ENCODE results near the gene STK39. TPM values are rescaled to one million over a fixed set of nuclear protein-coding genes. Genes with fewer than 3 reads are reported as not detected.

STK39 gene
- total and polyA plus RNA-seq, 2 donors (not counting 1 experiment from before 2014, with no cell fraction given) = 2.3 to 14.6 TPM

- WGBS (ENCODE audit: insufficient coverage) = no CpG with 5 or more reads among the region's 2 CpGs
- no peaks in the 10 kb centered on the region for H3K9me3 ChIP-seq (ENCODE audit: control extremely low read depth in 1 of 3, control insufficient read depth in 2 of 3, insufficient read depth in 1 of 3, low read length in 2 of 3)
- H3K4me2 ChIP-seq (replicated peaks; ENCODE audit: low read depth, low read length, poor library complexity, severe bottlenecking) = no peak overlapping the region
- POLR2A ChIA-PET = no interaction called here
- no peaks in the 10 kb centered on the region for H3K79me2 ChIP-seq (ENCODE audit: control insufficient read depth, insufficient read depth, low read length)
- no peak overlapping the region for H3K9ac ChIP-seq (ENCODE audit: low read length)
- Mint-ChIP-seq H3K4me3 (no peak overlapping the region), H3K4me1 (peaks cover 21% of the 10 kb centered on the region), H3K27me3 (no peaks in the 10 kb centered on the region), H3K27ac (no peak overlapping the region), H3K9me3 (ENCODE audit: insufficient read depth) (no peaks in the 10 kb centered on the region)
- H4K20me1 ChIP-seq (ENCODE audit: control insufficient read depth, insufficient read depth, low read length, poor library complexity, severe bottlenecking) = no peaks in the 10 kb centered on the region
- TF ChIP-seq EZH2 (IDR thresholded peaks at IDR 0.05; ENCODE audit: borderline replicate concordance, insufficient read depth, low read depth, low read length, poor library complexity, severe bottlenecking) (no peak), CTCF (IDR thresholded peaks at IDR 0.05) (no peak)
- H3K36me3 ChIP-seq (replicated peaks in 1 of 2; ENCODE audit: control extremely low read depth in 1 of 2, control insufficient read depth in 1 of 2, extremely low read depth in 1 of 2, insufficient read depth in 2 of 2, low read length in 1 of 2) = peaks cover 1 to 9% of the 10 kb centered on the region in 2 experiments
- CTCF ChIA-PET = interaction anchor here (0.6 to 6.3 kb wide), 5 partner anchors 17 to 201 kb away, joined by 3 to 59 read pairs (median 4); no protein-coding TSS in a partner anchor
- no peak overlapping the region for H3K4me3 ChIP-seq (ENCODE audit: control extremely low read depth in 1 of 5, extremely low read depth in 1 of 5, insufficient read depth in 1 of 5, low read depth in 2 of 5, low read length in 4 of 5)
- H3K27me3 ChIP-seq (replicated peaks in 1 of 4; ENCODE audit: control extremely low read depth in 1 of 4, control insufficient read depth in 3 of 4, insufficient read depth in 4 of 4, low read length in 3 of 4) = no peaks in the 10 kb centered on the region
- no peak overlapping the region for H3K27ac ChIP-seq (ENCODE audit: low read length in 2 of 2)
- H3K4me1 ChIP-seq (ENCODE audit: control insufficient read depth in 2 of 2, insufficient read depth in 2 of 2, low read length in 2 of 2) = peaks cover 0 to 5% of the 10 kb centered on the region in 2 donors
- no peak overlapping the region for H2AFZ ChIP-seq (ENCODE audit: insufficient read depth, low read depth, low read length, poor library complexity, severe bottlenecking)
- no peak for ATAC-seq (ENCODE audit: low read depth)
- intact Hi-C loops (cut with micrococcal nuclease) = loop anchor here (5.0 kb wide), 1 partner anchor 787 kb away; no protein-coding TSS in a partner anchor
- DNase-seq = no peak
Observed at GRCh38 chr2:168135121-168135520, 112.3 kb downstream of the STK39 start.

GRCh38 chr2:168134485-168134884 is 112.9 kb downstream of the STK39 start:
- POLR2A ChIA-PET = no interaction called here
- CTCF ChIA-PET = interaction anchor here (0.6 to 6.3 kb wide), 4 partner anchors 16 to 169 kb away, joined by 3 to 59 read pairs (median 3); no protein-coding TSS in a partner anchor
- H3K9me3 ChIP-seq (ENCODE audit: control extremely low read depth in 1 of 3, control insufficient read depth in 2 of 3, insufficient read depth in 1 of 3, low read length in 2 of 3) = no peaks in the 10 kb centered on the region
- TF ChIP-seq CTCF (IDR thresholded peaks at IDR 0.05) (no peak), EZH2 (IDR thresholded peaks at IDR 0.05; ENCODE audit: borderline replicate concordance, insufficient read depth, low read depth, low read length, poor library complexity, severe bottlenecking) (no peak)
- H2AFZ ChIP-seq (ENCODE audit: insufficient read depth, low read depth, low read length, poor library complexity, severe bottlenecking) = no peak overlapping the region
- Mint-ChIP-seq H3K27ac (peak overlapping the region; percentile 10), H3K4me3 (no peak overlapping the region), H3K9me3 (ENCODE audit: insufficient read depth) (no peaks in the 10 kb centered on the region), H3K4me1 (peaks cover 21% of the 10 kb centered on the region), H3K27me3 (no peaks in the 10 kb centered on the region)
- peaks cover 1 to 9% of the 10 kb centered on the region in 2 experiments for H3K36me3 ChIP-seq (replicated peaks in 1 of 2; ENCODE audit: control extremely low read depth in 1 of 2, control insufficient read depth in 1 of 2, extremely low read depth in 1 of 2, insufficient read depth in 2 of 2, low read length in 1 of 2)
- no peak overlapping the region for H3K27ac ChIP-seq (ENCODE audit: low read length in 2 of 2)
- H3K4me2 ChIP-seq (replicated peaks; ENCODE audit: low read depth, low read length, poor library complexity, severe bottlenecking) = no peak overlapping the region
- no peaks in the 10 kb centered on the region for H3K79me2 ChIP-seq (ENCODE audit: control insufficient read depth, insufficient read depth, low read length)
- peaks cover 0 to 5% of the 10 kb centered on the region in 2 donors for H3K4me1 ChIP-seq (ENCODE audit: control insufficient read depth in 2 of 2, insufficient read depth in 2 of 2, low read length in 2 of 2)
- H3K9ac ChIP-seq (ENCODE audit: low read length) = no peak overlapping the region
- DNase-seq (peak; percentile 14), ATAC-seq (ENCODE audit: low read depth) (peak; percentile 72)
- H4K20me1 ChIP-seq (ENCODE audit: control insufficient read depth, insufficient read depth, low read length, poor library complexity, severe bottlenecking) = no peaks in the 10 kb centered on the region
- intact Hi-C loops (cut with micrococcal nuclease) = no loop called here
- H3K27me3 ChIP-seq (replicated peaks in 1 of 4; ENCODE audit: control extremely low read depth in 1 of 4, control insufficient read depth in 3 of 4, insufficient read depth in 4 of 4, low read length in 3 of 4) = no peaks in the 10 kb centered on the region
- WGBS (ENCODE audit: insufficient coverage) = 100% methylated on average over 1 of the region's 5 CpGs
- no peak overlapping the region for H3K4me3 ChIP-seq (ENCODE audit: control extremely low read depth in 1 of 5, extremely low read depth in 1 of 5, insufficient read depth in 1 of 5, low read depth in 2 of 5, low read length in 4 of 5)

Measured in B cell (primary cell).